AG04449 (cell line): Measurements from ENCODE around the gene FAM210B.

Experiments used
- CTCF ChIA-PET: fragments of 350-600 bp; formaldehyde crosslinking; extraction: SDS; loops from one replicate; lab custom pipeline; 2021; ENCODE audit warnings: antibody characterized with exemption; lab: Yijun Ruan, JAX
- POLR2A ChIA-PET: fragments of 400-600, 350-600 bp; formaldehyde crosslinking; extraction: SDS; loops from one replicate; lab custom pipeline; 2020; ENCODE audit warnings: antibody characterized with exemption, inconsistent platforms; lab: Yijun Ruan, JAX
- DNase-seq: peaks from one replicate; pipeline ENCODE4 v3.0.0-alpha.2; 2010; ENCODE audit warnings: low read depth, low spot score
- H3K4me3 ChIP-seq: 2 replicates; pipeline ENCODE4 v1.5.1; 2011; ENCODE audit warnings: low read depth, mild to moderate bottlenecking, control low read depth, low read length
- TF ChIP-seq, protein P1 (sequence below): IDR thresholded peaks from one replicate; pipeline ENCODE4 v1.5.1; 2011; ENCODE audit warnings: mild to moderate bottlenecking, moderate library complexity, low read length, control low read depth, inconsistent platforms; ENCODE audit not compliant: insufficient read depth; ENCODE audit errors: missing control alignments

FAM210B gene

DNA sequence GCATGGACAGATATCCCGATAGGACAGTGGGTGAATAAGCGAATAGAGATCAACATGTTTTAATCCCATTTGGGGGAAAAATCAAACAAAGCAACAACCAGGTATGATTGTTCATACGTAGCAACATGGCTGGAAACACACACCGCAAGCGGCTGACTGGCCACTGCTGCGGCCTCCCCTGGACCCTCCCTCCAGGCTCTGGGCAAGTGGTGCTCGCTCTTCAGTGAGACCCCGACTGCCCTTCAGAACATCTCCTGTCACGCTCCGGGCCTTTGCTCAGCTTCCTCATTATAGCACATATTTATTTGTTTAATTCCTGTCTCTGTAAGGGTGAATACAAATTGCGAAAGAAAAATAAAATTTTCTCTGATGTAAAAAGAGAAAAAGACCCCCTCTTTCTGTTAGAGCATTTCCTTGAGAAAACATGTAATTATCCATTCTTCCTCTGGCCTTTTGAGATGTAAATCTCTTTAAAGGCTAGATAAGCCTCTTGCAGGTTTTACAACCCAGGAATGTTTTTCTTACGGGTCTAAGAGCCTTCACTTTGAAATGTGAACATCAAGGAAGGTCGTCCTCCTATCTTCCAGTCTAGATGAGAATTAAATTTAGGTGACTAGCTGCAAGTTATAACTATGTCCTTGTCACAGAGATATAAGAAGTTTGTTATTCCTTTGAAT is 11.0 kb upstream of the FAM210B start:
- TF ChIP-seq, protein P1, sequence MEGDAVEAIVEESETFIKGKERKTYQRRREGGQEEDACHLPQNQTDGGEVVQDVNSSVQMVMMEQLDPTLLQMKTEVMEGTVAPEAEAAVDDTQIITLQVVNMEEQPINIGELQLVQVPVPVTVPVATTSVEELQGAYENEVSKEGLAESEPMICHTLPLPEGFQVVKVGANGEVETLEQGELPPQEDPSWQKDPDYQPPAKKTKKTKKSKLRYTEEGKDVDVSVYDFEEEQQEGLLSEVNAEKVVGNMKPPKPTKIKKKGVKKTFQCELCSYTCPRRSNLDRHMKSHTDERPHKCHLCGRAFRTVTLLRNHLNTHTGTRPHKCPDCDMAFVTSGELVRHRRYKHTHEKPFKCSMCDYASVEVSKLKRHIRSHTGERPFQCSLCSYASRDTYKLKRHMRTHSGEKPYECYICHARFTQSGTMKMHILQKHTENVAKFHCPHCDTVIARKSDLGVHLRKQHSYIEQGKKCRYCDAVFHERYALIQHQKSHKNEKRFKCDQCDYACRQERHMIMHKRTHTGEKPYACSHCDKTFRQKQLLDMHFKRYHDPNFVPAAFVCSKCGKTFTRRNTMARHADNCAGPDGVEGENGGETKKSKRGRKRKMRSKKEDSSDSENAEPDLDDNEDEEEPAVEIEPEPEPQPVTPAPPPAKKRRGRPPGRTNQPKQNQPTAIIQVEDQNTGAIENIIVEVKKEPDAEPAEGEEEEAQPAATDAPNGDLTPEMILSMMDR: no peak
- no peak for DNase-seq
- H3K4me3 ChIP-seq: no peak overlapping the region
- ChIA-PET CTCF (interaction anchor here (0.6 kb wide), 1 partner anchor 168 kb away, joined by 3 read pairs; no protein-coding TSS in a partner anchor), POLR2A (no interaction called here)

DNA sequence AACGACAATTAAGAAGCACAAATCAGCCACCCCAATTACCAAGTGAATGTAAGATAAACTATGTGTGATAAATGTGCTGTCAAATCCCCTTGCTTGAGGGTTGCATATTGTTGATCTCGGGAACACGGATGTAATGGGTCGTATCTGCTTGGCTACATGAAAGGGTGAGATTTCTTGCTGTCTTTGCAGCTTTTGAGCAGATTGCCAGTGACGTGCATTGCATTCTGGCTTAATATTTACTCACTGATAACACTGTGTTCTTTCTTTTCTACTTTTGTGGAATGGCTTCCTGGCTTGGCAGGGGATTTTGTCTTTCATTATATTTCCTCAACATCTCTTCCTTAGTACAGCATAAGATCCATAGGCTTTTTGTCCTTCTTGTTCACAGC is 10.5 kb upstream of the FAM210B start:
- ChIA-PET POLR2A (no interaction called here), CTCF (interaction anchor here (0.6 to 1.7 kb wide), 2 partner anchors 168 to 1667 kb away, joined by 3 to 5 read pairs; no protein-coding TSS in a partner anchor)
- TF ChIP-seq, protein P1: no peak
- DNase-seq: no peak
- no peak overlapping the region for H3K4me3 ChIP-seq

DNA sequence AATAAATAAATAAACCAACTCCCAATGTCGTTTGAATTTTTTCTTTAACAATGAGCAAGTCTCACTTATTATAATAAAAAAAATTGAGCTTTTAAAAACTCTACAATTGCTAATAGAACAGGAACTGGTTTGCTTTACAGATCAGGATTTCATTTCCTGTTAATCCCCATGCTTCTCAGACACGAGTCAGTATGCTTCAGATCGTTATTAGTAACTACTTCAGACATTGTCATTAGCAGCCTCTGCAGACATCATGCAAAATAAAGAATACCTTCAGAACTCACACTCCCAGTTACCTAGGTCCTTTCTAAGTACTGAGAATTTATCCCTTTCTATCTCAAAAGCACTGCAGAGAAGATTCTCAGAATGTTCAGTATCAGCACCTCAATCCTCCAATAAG is 10.0 kb upstream of the FAM210B start:
- no peak overlapping the region for H3K4me3 ChIP-seq
- POLR2A ChIA-PET: no interaction called here
- TF ChIP-seq, protein P1: no peak
- DNase-seq: no peak
- CTCF ChIA-PET: interaction anchor here (1.7 kb wide), 1 partner anchor 1668 kb away, joined by 5 read pairs; no protein-coding TSS in a partner anchor

DNA sequence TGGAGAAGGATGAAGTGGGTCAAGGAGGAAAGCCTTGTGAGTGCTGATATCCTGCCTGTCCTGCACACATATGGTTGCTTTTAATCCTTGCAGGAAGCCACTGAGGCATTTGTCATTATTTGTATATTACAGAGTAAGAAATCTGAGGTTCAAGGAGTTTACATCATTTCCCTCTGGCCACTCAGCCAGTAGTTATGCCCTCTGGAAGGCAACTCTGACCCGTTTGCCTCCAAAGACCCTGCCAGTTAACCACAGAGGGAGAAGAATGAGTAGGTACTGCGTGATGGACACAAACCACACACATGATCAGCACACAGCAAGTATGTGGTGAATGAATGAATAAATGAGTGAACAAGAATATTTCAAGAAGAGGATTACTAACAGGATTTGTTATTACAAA is 7.9 kb upstream of the FAM210B start:
- DNase-seq: no peak
- TF ChIP-seq, protein P1: no peak
- H3K4me3 ChIP-seq: no peak overlapping the region
- POLR2A ChIA-PET: no interaction called here
- CTCF ChIA-PET: no interaction called here

DNA sequence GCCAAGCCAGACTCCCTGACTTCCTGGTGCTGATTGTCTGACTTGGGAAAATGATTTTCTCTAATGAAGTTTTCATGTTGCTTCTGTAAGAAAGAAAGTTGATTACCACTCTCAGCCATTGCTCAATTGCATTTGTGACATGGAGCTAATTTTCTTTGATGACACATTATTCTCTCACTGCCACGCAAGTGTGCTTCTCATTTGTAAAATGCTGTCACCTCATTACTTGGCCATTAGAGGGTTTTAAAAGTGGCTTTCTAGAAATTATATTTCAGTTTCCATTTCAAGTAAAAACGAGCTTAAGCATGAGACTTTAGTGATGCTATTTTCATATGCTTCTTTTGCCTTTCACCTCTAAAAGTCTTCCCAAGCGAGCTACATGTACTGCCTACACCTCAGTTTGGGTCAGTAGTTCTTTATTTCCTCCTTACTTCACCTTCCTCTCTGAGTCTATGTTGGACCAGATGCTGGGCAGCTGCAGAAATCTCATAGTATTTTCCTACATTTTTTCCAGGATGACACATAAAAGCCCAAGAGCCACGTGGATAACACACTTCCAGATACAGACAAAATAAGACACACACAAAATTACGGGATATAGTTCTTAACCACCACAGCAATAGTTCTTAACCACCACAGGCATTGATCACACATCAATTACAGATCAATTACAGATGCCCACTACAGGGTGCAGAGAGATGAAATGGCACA is 6.3 kb upstream of the FAM210B start:
- CTCF ChIA-PET: interaction anchor here (1.2 to 1.7 kb wide), 2 partner anchors 9 to 104 kb away, joined by 3 to 8 read pairs; partner anchors contain the start of gene MC3R
- no peak for DNase-seq
- TF ChIP-seq, protein P1: no peak
- POLR2A ChIA-PET: no interaction called here
- no peak overlapping the region for H3K4me3 ChIP-seq

DNA sequence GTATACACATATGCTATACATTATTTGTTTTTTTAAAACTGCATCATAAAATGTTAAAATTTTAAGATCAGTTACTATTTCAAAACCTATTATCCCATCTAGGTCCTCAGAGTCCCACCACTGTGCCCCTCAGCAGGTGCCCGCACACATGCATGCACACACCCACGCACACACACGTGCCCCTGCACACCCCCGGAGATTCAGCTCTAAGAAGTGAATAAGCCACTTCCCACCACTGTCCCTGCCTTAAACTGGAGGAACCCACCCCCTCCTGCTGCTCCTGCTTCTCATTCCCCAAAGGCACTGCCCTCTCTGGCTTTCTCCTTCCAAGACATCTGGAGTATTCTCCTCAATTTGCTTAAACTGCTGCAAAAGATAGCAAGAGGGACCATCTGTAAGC is 5.4 kb upstream of the FAM210B start:
- DNase-seq: no peak
- CTCF ChIA-PET: interaction anchor here (1.7 kb wide), 1 partner anchor 10 kb away, joined by 8 read pairs; no protein-coding TSS in a partner anchor
- H3K4me3 ChIP-seq: no peak overlapping the region
- POLR2A ChIA-PET: no interaction called here
- TF ChIP-seq, protein P1: no peak
